ENCODE data around the gene TRIP6.

The TRIP6 gene

GRCh38 chr7:100888988-100889750 is 22.0 kb downstream of the TRIP6 start, which contains the start of gene UFSP1:
Gene UFSP1 (minus strand): TSS chr7:100889715. CDS start chr7:100889271, 444 bp downstream.
- H3K4me3 ChIP-seq (ENCODE audit: low read depth, low read length): peak within 1 kb of the TSS; percentile 78
- TF ChIP-seq CTCF (IDR thresholded peaks at IDR 0.05; ENCODE audit: insufficient read depth, low read length, missing control alignments): no peak
- no peak for DNase-seq (ENCODE audit: low read depth, low spot score)
- POLR2A ChIA-PET: interaction anchor here (0.5 to 1.9 kb wide), 19 partner anchors 11 to 461 kb away, joined by 3 to 27 read pairs (median 3); partner anchors contain the start of genes POP7, SERPINE1, SRRT and ZCWPW1
- CTCF ChIA-PET: interaction anchor here (1.0 to 3.0 kb wide), 12 partner anchors 10 to 355 kb away, joined by 3 to 21 read pairs (median 4); partner anchors contain the start of genes POP7 and SRRT

- H3K4me3 ChIP-seq (ENCODE audit: low read depth, low read length): peak overlapping the region; percentile 63
- no peak for DNase-seq (ENCODE audit: low read depth, low spot score)
- ChIA-PET POLR2A (interaction anchor here (1.0 to 1.9 kb wide), 3 partner anchors 16 to 236 kb away, joined by 3 to 27 read pairs (median 3); partner anchors contain the start of genes SERPINE1 and SRRT), CTCF (interaction anchor here (0.7 to 3.0 kb wide), 10 partner anchors 8 to 353 kb away, joined by 3 to 21 read pairs (median 4); partner anchors contain the start of genes EPO, POP7, SLC12A9 and SRRT)
- TF ChIP-seq CTCF (IDR thresholded peaks at IDR 0.05; ENCODE audit: insufficient read depth, low read length, missing control alignments): no peak
Measured at GRCh38 chr7:100890653-100891567, 23.7 kb downstream of the TRIP6 start.

- TF ChIP-seq CTCF (IDR thresholded peaks at IDR 0.05; ENCODE audit: insufficient read depth, low read length, missing control alignments): no peak
- ChIA-PET POLR2A (interaction anchor here (1.0 kb wide), 1 partner anchor 235 kb away, joined by 3 read pairs; the partner anchor contains the start of gene SERPINE1), CTCF (interaction anchor here (0.7 to 3.0 kb wide), 3 partner anchors 168 to 186 kb away, joined by 4 to 21 read pairs (median 7); partner anchors contain the start of genes EPO and POP7)
- no peak for DNase-seq (ENCODE audit: low read depth, low spot score)
- H3K4me3 ChIP-seq (ENCODE audit: low read depth, low read length): no peak overlapping the region
Measured at GRCh38 chr7:100891568-100892247, 24.5 kb downstream of the TRIP6 start.

- ChIA-PET CTCF (interaction anchor here (1.5 to 3.7 kb wide), 5 partner anchors 65 to 390 kb away, joined by 3 to 45 read pairs (median 21); no protein-coding TSS in a partner anchor), POLR2A (interaction anchor here (0.6 kb wide), 1 partner anchor 156 kb away, joined by 4 read pairs; no protein-coding TSS in a partner anchor)
- no peak overlapping the region for H3K4me3 ChIP-seq (ENCODE audit: low read depth, low read length)
- DNase-seq (ENCODE audit: low read depth, low spot score): no peak
- TF ChIP-seq CTCF (IDR thresholded peaks at IDR 0.05; ENCODE audit: insufficient read depth, low read length, missing control alignments): no peak
Measured at GRCh38 chr7:100892364-100893317, 25.5 kb downstream of the TRIP6 start.
